ENCODE measurements around the gene GNRHR.

GNRHR gene

DNA sequence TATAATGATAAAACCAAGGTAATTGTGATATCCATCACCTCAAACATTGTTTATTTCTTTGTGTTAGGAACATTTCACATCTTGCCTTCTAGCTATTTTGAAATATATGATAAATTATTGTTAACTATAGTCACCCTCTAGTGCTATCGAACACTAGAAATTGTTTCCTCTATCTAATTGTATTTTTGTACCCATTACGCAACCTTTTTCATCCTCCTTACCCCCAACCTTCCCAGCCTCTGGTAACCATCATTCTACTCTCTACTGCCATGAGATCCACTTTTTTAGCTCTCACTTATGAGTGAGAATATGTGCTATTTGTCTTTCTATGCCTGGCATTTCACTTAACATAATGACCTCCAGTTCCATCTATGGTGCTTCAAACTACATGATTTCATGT is 49.3 kb downstream of the GNRHR start:
- H3K4me3 ChIP-seq (ENCODE audit: control insufficient read depth, low read depth, low read length): no peak overlapping the region
- TF ChIP-seq, protein P1, sequence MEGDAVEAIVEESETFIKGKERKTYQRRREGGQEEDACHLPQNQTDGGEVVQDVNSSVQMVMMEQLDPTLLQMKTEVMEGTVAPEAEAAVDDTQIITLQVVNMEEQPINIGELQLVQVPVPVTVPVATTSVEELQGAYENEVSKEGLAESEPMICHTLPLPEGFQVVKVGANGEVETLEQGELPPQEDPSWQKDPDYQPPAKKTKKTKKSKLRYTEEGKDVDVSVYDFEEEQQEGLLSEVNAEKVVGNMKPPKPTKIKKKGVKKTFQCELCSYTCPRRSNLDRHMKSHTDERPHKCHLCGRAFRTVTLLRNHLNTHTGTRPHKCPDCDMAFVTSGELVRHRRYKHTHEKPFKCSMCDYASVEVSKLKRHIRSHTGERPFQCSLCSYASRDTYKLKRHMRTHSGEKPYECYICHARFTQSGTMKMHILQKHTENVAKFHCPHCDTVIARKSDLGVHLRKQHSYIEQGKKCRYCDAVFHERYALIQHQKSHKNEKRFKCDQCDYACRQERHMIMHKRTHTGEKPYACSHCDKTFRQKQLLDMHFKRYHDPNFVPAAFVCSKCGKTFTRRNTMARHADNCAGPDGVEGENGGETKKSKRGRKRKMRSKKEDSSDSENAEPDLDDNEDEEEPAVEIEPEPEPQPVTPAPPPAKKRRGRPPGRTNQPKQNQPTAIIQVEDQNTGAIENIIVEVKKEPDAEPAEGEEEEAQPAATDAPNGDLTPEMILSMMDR (IDR thresholded peaks at IDR 0.05; ENCODE audit: control insufficient read depth, insufficient read depth, low read depth, low read length, missing control alignments): no peak
- DNase-seq (ENCODE audit: low read depth): no peak

DNA sequence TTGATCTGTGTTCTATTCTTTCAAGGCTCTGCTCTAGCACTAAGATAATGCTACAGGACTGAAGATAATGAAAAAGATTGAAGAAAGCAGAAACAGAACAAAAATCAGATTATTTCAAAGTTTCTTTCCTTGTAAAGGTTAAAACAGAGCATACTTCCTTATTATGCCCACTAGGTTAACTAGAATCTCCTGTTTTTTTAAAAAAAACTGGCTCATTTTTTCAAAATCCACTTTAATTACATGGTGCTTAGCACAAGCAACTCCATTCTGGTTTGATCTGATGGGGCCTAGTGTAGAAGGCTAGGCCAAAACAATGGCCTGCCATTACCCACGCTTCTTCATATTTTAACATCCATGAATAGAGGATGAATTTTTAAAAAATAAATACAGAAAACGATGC is 52.0 kb downstream of the GNRHR start:
- TF ChIP-seq, protein P1 (IDR thresholded peaks at IDR 0.05; ENCODE audit: control insufficient read depth, insufficient read depth, low read depth, low read length, missing control alignments): no peak
- H3K4me3 ChIP-seq (ENCODE audit: control insufficient read depth, low read depth, low read length): no peak overlapping the region
- no peak for DNase-seq (ENCODE audit: low read depth)

DNA sequence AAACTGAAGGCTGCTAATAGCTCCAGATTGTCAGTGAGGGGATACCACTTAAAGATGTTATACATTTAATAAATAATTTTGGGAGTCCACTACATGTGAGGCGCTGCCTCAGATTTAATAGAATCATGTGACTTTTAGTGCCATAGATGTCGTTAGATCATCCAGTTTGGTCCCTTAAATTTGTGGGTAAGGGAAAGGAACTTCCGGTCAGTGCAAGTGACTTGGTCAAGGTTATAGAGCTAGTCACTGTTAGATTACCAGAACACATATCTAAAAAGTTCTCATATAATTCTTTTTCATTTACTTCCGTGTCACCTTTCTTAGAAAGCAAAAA is 52.7 kb downstream of the GNRHR start:
- peak overlapping the region; percentile 61 for H3K4me3 ChIP-seq (ENCODE audit: control insufficient read depth, low read depth, low read length)
- TF ChIP-seq, protein P1 (IDR thresholded peaks at IDR 0.05; ENCODE audit: control insufficient read depth, insufficient read depth, low read depth, low read length, missing control alignments): no peak
- no peak for DNase-seq (ENCODE audit: low read depth)

DNA sequence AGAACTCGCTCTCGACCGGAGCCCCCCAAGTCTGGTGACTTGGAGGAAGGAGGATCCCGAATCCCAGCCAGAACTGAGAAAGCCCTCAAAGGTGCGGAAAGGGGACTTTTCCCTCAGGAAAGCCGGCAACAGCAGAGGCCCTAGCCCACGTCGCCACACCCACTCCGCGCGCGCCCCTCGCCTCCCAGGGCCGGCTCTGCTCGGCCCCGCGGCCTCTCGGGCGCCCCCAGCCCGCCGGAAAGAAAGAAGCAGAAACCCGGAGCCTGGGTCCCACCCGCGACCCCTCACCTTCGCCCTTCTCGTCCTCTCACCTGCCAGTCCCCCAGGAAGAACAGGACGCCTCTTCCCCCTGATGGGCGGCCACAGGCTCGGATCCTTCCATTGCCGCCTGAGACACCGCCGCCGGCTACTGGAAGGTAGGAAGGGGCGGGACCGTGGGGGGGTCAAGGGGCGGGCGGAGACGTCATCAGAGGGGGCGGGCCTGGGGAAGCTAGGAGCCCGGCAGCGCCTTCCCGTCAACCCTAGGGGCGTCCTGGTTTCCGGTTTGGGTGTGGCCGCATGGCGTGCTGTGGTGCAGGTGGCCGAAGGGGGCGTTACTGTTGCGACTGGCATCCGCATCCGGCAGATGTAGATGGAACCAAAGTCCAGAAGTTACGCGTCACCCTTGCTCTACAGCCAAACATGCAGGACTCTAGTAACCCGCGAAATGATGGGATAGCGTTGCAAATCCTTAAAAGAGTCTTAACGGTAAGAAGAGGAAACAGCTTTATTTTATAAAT is 53.3 kb downstream of the GNRHR start, which contains the start of gene UBA6:
Gene UBA6, minus strand, starts transcription at position 418 of the 779 bp plus-strand sequence. Its CDS starts 36 bp downstream, at position 382.
- TF ChIP-seq, protein P1 (IDR thresholded peaks at IDR 0.05; ENCODE audit: control insufficient read depth, insufficient read depth, low read depth, low read length, missing control alignments): peak; percentile 40
- peak within 1 kb of the TSS; percentile 61 for H3K4me3 ChIP-seq (ENCODE audit: control insufficient read depth, low read depth, low read length)
- peak; percentile 78 for DNase-seq (ENCODE audit: low read depth)

DNA sequence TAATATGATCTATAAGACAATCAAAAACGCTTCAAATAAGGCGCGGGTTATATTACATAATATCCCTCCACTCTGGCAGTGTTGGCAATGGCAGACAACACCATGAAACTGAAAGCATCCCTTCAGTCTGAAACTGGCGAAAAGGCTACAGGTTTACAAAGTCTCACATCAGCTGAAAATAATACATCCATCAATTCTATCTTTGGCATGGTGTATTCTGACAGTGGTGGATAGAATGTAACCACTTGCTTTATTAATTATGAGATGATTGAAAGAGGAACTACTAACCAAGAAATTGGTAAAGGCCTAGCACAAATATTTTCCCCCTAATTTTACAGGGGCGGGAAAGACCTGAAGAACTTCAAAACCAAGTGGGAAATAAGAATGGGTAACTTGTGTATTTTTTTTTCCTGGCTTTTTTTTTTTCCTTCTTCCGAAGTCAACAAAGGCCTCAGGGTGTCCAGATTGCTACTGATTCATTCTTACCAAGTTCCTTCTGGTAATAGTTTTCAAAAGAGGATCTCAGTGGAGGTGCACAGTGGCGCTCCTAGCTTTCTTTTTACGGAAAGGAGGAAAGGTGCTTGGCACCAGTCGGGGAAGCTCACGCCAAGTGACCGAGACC is 54.0 kb downstream of the GNRHR start:
- peak overlapping the region; percentile 61 for H3K4me3 ChIP-seq (ENCODE audit: control insufficient read depth, low read depth, low read length)
- TF ChIP-seq, protein P1 (IDR thresholded peaks at IDR 0.05; ENCODE audit: control insufficient read depth, insufficient read depth, low read depth, low read length, missing control alignments): no peak
- DNase-seq (ENCODE audit: low read depth): no peak

DNA sequence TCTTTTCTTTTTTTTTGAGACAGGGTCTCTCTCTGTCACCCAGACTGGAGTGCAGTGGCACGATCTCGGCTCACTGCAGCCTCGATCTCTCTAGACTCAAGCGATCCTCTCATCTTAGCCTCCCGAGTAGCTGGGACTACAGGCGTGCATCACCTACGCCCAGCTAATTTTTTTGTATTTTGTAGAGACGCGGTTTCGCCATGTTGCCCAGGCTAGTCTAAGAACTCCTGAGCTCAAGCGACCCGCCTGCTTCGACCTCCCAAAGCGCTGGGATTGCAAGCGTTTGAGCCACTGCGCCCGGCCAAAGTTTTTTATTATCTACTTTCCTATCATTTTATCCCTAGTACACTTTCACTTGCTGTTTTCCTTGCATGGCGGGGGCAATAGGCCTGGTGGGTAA is 54.6 kb downstream of the GNRHR start:
- TF ChIP-seq, protein P1 (IDR thresholded peaks at IDR 0.05; ENCODE audit: control insufficient read depth, insufficient read depth, low read depth, low read length, missing control alignments): no peak
- H3K4me3 ChIP-seq (ENCODE audit: control insufficient read depth, low read depth, low read length): peak overlapping the region; percentile 61
- no peak for DNase-seq (ENCODE audit: low read depth)

All from AG09309 (cell line).